Measurements from ENCODE around the gene RASSF8. TPM values are rescaled to one million over a fixed set of nuclear protein-coding genes. Genes with fewer than 3 reads are reported as not detected.

RASSF8 gene
- total RNA-seq, 1 experiment from 2014 or later, result 26.5 TPM

- DNase-seq, result no peak
- no TSS peak for BruUV-seq (replicated peaks)
- H3K79me2 ChIP-seq (ENCODE audit: low read depth), result peaks cover 58% of the 10 kb centered on the region
- H3K36me3 ChIP-seq (ENCODE audit: low read depth), result no peaks in the 10 kb centered on the region
- ChIA-PET CTCF (no interaction called here), POLR2A (ENCODE audit: unreplicated experiment) (no interaction called here)
- no peak overlapping the region for H3K27ac ChIP-seq
- H3K27me3 ChIP-seq (ENCODE audit: insufficient read depth, low read depth), result no peaks in the 10 kb centered on the region
- no peaks in the 10 kb centered on the region for H3K9me2 ChIP-seq (ENCODE audit: insufficient read depth)
- H3K4me2 ChIP-seq, result no peak overlapping the region
- no peak overlapping the region for H2AFZ ChIP-seq
- no peak overlapping the region for H3K4me3 ChIP-seq
- no peak for TF ChIP-seq EZH2 (IDR thresholded peaks at IDR 0.05; ENCODE audit: low read depth)
- H4K20me1 ChIP-seq (ENCODE audit: insufficient read depth), result no peaks in the 10 kb centered on the region
- no peaks in the 10 kb centered on the region for H3K4me1 ChIP-seq (replicated peaks; ENCODE audit: insufficient read depth)
- H3F3A ChIP-seq (ENCODE audit: insufficient read depth, low read depth), result no peaks in the 10 kb centered on the region
- no peaks in the 10 kb centered on the region for H3K9me3 ChIP-seq (ENCODE audit: insufficient read depth, low read depth)
- intact Hi-C loops (cut with micrococcal nuclease; ENCODE audit: unreplicated experiment), result no loop called here
These were observed 16.7 kb downstream of the RASSF8 start for GRCh38 chr12:25975179-25975578.

DNA sequence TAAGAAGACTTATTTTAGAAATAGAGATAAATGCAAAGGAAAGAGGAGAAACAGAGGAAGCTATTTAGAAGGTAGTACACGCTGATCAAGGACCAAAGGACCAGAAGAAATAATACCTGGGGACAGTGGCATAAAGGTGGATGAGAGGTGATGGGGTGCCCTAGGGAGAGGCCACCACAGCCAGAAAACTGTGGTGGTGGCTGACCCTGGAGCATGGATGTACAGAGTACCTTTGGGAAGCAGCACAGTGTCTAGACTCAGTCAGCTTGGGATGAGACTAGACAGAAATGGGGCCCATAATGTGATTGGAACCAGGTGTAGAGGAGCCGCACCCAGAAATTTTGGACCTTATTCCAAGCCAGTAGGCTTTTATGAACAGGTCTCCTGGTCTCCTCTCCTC is 17.2 kb downstream of the RASSF8 start:
- H3K27me3 ChIP-seq (ENCODE audit: insufficient read depth, low read depth), result no peaks in the 10 kb centered on the region
- BruUV-seq (replicated peaks), result no TSS peak
- ChIA-PET POLR2A (ENCODE audit: unreplicated experiment) (no interaction called here), CTCF (no interaction called here)
- no peaks in the 10 kb centered on the region for H3K9me2 ChIP-seq (ENCODE audit: insufficient read depth)
- H3K36me3 ChIP-seq (ENCODE audit: low read depth), result no peaks in the 10 kb centered on the region
- H3K9me3 ChIP-seq (ENCODE audit: insufficient read depth, low read depth), result no peaks in the 10 kb centered on the region
- intact Hi-C loops (cut with micrococcal nuclease; ENCODE audit: unreplicated experiment), result no loop called here
- peaks cover 59% of the 10 kb centered on the region for H3K79me2 ChIP-seq (ENCODE audit: low read depth)
- no peak overlapping the region for H3K27ac ChIP-seq
- H2AFZ ChIP-seq, result no peak overlapping the region
- no peaks in the 10 kb centered on the region for H3K4me1 ChIP-seq (replicated peaks; ENCODE audit: insufficient read depth)
- no peak overlapping the region for H3K4me3 ChIP-seq
- TF ChIP-seq EZH2 (IDR thresholded peaks at IDR 0.05; ENCODE audit: low read depth), result no peak
- TF ChIP-seq, protein P1, sequence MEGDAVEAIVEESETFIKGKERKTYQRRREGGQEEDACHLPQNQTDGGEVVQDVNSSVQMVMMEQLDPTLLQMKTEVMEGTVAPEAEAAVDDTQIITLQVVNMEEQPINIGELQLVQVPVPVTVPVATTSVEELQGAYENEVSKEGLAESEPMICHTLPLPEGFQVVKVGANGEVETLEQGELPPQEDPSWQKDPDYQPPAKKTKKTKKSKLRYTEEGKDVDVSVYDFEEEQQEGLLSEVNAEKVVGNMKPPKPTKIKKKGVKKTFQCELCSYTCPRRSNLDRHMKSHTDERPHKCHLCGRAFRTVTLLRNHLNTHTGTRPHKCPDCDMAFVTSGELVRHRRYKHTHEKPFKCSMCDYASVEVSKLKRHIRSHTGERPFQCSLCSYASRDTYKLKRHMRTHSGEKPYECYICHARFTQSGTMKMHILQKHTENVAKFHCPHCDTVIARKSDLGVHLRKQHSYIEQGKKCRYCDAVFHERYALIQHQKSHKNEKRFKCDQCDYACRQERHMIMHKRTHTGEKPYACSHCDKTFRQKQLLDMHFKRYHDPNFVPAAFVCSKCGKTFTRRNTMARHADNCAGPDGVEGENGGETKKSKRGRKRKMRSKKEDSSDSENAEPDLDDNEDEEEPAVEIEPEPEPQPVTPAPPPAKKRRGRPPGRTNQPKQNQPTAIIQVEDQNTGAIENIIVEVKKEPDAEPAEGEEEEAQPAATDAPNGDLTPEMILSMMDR (conservative IDR thresholded peaks at IDR 0.05), result no peak
- no peak for DNase-seq
- no peak overlapping the region for H3K4me2 ChIP-seq
- H4K20me1 ChIP-seq (ENCODE audit: insufficient read depth), result no peaks in the 10 kb centered on the region
- no peaks in the 10 kb centered on the region for H3F3A ChIP-seq (ENCODE audit: insufficient read depth, low read depth)

- TF ChIP-seq, protein P1 (conservative IDR thresholded peaks at IDR 0.05), result no peak
- TF ChIP-seq EZH2 (IDR thresholded peaks at IDR 0.05; ENCODE audit: low read depth), result no peak
- no peaks in the 10 kb centered on the region for H4K20me1 ChIP-seq (ENCODE audit: insufficient read depth)
- ChIA-PET CTCF (no interaction called here), POLR2A (ENCODE audit: unreplicated experiment) (no interaction called here)
- intact Hi-C loops (cut with micrococcal nuclease; ENCODE audit: unreplicated experiment), result no loop called here
- no peaks in the 10 kb centered on the region for H3K9me3 ChIP-seq (ENCODE audit: insufficient read depth, low read depth)
- no peak overlapping the region for H2AFZ ChIP-seq
- DNase-seq, result no peak
- no peaks in the 10 kb centered on the region for H3K27me3 ChIP-seq (ENCODE audit: insufficient read depth, low read depth)
- no peaks in the 10 kb centered on the region for H3K9me2 ChIP-seq (ENCODE audit: insufficient read depth)
- H3K4me2 ChIP-seq, result no peak overlapping the region
- no peaks in the 10 kb centered on the region for H3K36me3 ChIP-seq (ENCODE audit: low read depth)
- H3F3A ChIP-seq (ENCODE audit: insufficient read depth, low read depth), result no peaks in the 10 kb centered on the region
- no peak overlapping the region for H3K27ac ChIP-seq
- no TSS peak for BruUV-seq (replicated peaks)
- H3K79me2 ChIP-seq (ENCODE audit: low read depth), result peaks cover 59% of the 10 kb centered on the region
- H3K4me1 ChIP-seq (replicated peaks; ENCODE audit: insufficient read depth), result no peaks in the 10 kb centered on the region
- H3K4me3 ChIP-seq, result no peak overlapping the region
These were observed 17.8 kb downstream of the RASSF8 start for GRCh38 chr12:25976289-25976688.

DNA sequence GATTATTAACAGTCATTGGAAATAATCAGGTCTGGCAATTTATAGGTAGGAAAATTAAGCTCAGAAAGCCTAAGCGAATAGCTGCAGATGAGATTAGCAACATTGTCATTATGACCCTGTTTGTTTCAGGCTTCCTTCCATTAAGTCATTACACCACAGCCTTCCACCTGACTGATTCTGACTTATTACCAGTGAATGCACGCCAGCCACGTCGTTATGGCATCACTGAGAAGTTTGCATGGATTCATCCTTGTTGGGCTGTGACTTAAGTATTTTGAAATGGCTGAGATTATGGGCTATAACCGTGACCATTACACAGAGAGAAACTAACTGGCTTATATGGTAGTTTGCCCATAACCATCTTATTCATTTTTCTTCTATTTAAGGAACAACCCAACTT is 18.6 kb downstream of the RASSF8 start:
- POLR2A ChIA-PET (ENCODE audit: unreplicated experiment), result no interaction called here
- intact Hi-C loops (cut with micrococcal nuclease; ENCODE audit: unreplicated experiment), result no loop called here
- H4K20me1 ChIP-seq (ENCODE audit: insufficient read depth), result no peaks in the 10 kb centered on the region

More for the DNA sequence above, 18.6 kb downstream of the RASSF8 start:
- Histone ChIP-seq H3K9me2 (ENCODE audit: insufficient read depth) (no peaks in the 10 kb centered on the region), H3K79me2 (ENCODE audit: low read depth) (peaks cover 54% of the 10 kb centered on the region), H3K4me3 (no peak overlapping the region), H3K4me1 (replicated peaks; ENCODE audit: insufficient read depth) (no peaks in the 10 kb centered on the region), H2AFZ (no peak overlapping the region), H3K9me3 (ENCODE audit: insufficient read depth, low read depth) (no peaks in the 10 kb centered on the region), H3K27me3 (ENCODE audit: insufficient read depth, low read depth) (no peaks in the 10 kb centered on the region), H3K27ac (no peak overlapping the region), H3K36me3 (ENCODE audit: low read depth) (no peaks in the 10 kb centered on the region), H3K4me2 (no peak overlapping the region), H3F3A (ENCODE audit: insufficient read depth, low read depth) (no peaks in the 10 kb centered on the region)
- CTCF ChIA-PET, result no interaction called here
- TF ChIP-seq, protein P1 (conservative IDR thresholded peaks at IDR 0.05), result no peak
- no peak for TF ChIP-seq EZH2 (IDR thresholded peaks at IDR 0.05; ENCODE audit: low read depth)
- BruUV-seq (replicated peaks), result no TSS peak
- DNase-seq, result no peak

All from PC-9 (cell line).